GM23338 (cell line): ENCODE results near the gene RHOG. TPM values are rescaled to one million over a fixed set of nuclear protein-coding genes. Genes with fewer than 3 reads are reported as not detected.

Source experiments
- ATAC-seq: fragments of 200-7000 bp; cut with Tn5 transposase; 3 replicates; pipeline ENCODE4 v1.9.1; 2020
- DNase-seq: peaks from one replicate; pipeline ENCODE4 v3.0.0-alpha.2; 2015; ENCODE audit warnings: low spot score
- H2AFZ ChIP-seq: fragments of 200-600 bp; sonication (generic); 2 replicates; pipeline ENCODE4 v1.8.0; 2016; ENCODE audit warnings: antibody characterized with exemption, mild to moderate bottlenecking, moderate library complexity
- H3F3A ChIP-seq: fragments of 200-600 bp; sonication (generic); replicated peaks from 2 replicates; pipeline ENCODE4 v1.8.0; 2017; ENCODE audit warnings: antibody characterized with exemption, mixed run types, low read depth
- H3K27ac ChIP-seq: fragments of 200-600 bp; sonication (generic); 2 replicates; pipeline ENCODE4 v1.6.1; 2016; ENCODE audit warnings: low read depth
- H3K27me3 ChIP-seq: fragments of 200-600 bp; sonication (generic); 2 replicates; pipeline ENCODE4 v1.8.0; 2016; ENCODE audit warnings: mild to moderate bottlenecking, mixed run types, moderate library complexity; ENCODE audit not compliant: insufficient read depth
- H3K36me3 ChIP-seq: fragments of 200-600 bp; sonication (generic); 2 replicates; pipeline ENCODE4 v1.8.0; 2016; ENCODE audit warnings: mild to moderate bottlenecking; ENCODE audit not compliant: insufficient read depth
- H3K4me1 ChIP-seq: fragments of 200-600 bp; sonication (generic); 2 replicates; pipeline ENCODE4 v1.8.0; 2016; ENCODE audit warnings: mild to moderate bottlenecking, moderate library complexity; ENCODE audit not compliant: insufficient read depth
- H3K4me2 ChIP-seq: fragments of 200-600 bp; sonication (generic); 2 replicates; pipeline ENCODE4 v1.7.1; 2017; ENCODE audit warnings: mixed run types
- H3K4me3 ChIP-seq: fragments of 200-600 bp; sonication (generic); 2 replicates; pipeline ENCODE4 v1.6.1; 2016; ENCODE audit warnings: mixed run types
- H3K79me2 ChIP-seq: fragments of 200-600 bp; sonication (generic); replicated peaks from 2 replicates; pipeline ENCODE4 v1.8.0; 2017; ENCODE audit warnings: mild to moderate bottlenecking; ENCODE audit not compliant: insufficient read depth
- H3K9me2 ChIP-seq: fragments of 200-600 bp; sonication (generic); 2 replicates; pipeline ENCODE4 v1.8.0; 2017; ENCODE audit not compliant: insufficient read depth
- H4K20me1 ChIP-seq: fragments of 200-600 bp; sonication (generic); replicated peaks from 2 replicates; pipeline ENCODE4 v1.8.0; 2017; ENCODE audit warnings: mild to moderate bottlenecking; ENCODE audit not compliant: insufficient read depth
- H3K27ac Mint-ChIP-seq: 2 replicates; pipeline ENCODE4 v1.8.0; 2020; ENCODE audit warnings: inconsistent platforms, mild to moderate bottlenecking, moderate library complexity, mixed read lengths
- H3K27me3 Mint-ChIP-seq: 3 replicates; pipeline ENCODE4 v1.8.0; 2022; ENCODE audit warnings: low read depth, mild to moderate bottlenecking, moderate library complexity, mixed read lengths, inconsistent platforms; ENCODE audit not compliant: insufficient read depth, poor library complexity
- H3K36me3 Mint-ChIP-seq: 3 replicates; pipeline ENCODE4 v1.8.0; 2021; ENCODE audit warnings: low read depth, mild to moderate bottlenecking, inconsistent platforms, moderate library complexity, mixed read lengths
- H3K4me1 Mint-ChIP-seq: 3 replicates; pipeline ENCODE4 v1.8.0; 2020; ENCODE audit warnings: mild to moderate bottlenecking, inconsistent platforms, mixed read lengths
- H3K4me3 Mint-ChIP-seq: 3 replicates; pipeline ENCODE4 v1.8.0; 2021; ENCODE audit warnings: moderate library complexity, mild to moderate bottlenecking, inconsistent platforms, mixed read lengths
- H3K9me3 Mint-ChIP-seq: 3 replicates; pipeline ENCODE4 v1.8.0; 2020; ENCODE audit warnings: moderate library complexity, mild to moderate bottlenecking, inconsistent platforms, mixed read lengths
- CREB1 ChIP-seq: fragments of 250-450 bp; sonication (Bioruptor Pico); IDR thresholded peaks from 2 replicates; pipeline ENCODE4 v1.5.0; 2020; ENCODE audit warnings: low read depth, mild to moderate bottlenecking, moderate library complexity
- CTCF ChIP-seq, 2 experiments: fragments of 200-600 bp in 1 of 2; sonication (generic) in 1 of 2; conservative IDR thresholded peaks; 2 replicates each; pipeline versions ENCODE4 v1.5.1 to v1.6.1; 2016 to 2017; ENCODE audit warnings: antibody characterized with exemption in 2 of 2, low read depth in 2 of 2, mild to moderate bottlenecking in 2 of 2, moderate library complexity in 1 of 2
- ETS1 ChIP-seq: IDR thresholded peaks from 2 replicates; pipeline ENCODE4 v1.6.1; 2016; ENCODE audit warnings: antibody characterized with exemption
- EZH2phosphoT487 ChIP-seq: fragments of 200-600 bp; sonication (generic); IDR thresholded peaks from one replicate; pipeline ENCODE4 v1.8.1; 2018; ENCODE audit warnings: antibody characterized with exemption; ENCODE audit not compliant: unreplicated experiment
- JUNB ChIP-seq: IDR thresholded peaks from one replicate; pipeline ENCODE4 v1.6.1; 2016; ENCODE audit warnings: antibody characterized with exemption; ENCODE audit not compliant: unreplicated experiment
- POLR2AphosphoS5 ChIP-seq: IDR thresholded peaks from 2 replicates; pipeline ENCODE4 v1.6.1; 2016; ENCODE audit warnings: antibody characterized with exemption, low read depth
- REST ChIP-seq: IDR thresholded peaks from one replicate; pipeline ENCODE4 v1.6.1; 2018; ENCODE audit warnings: antibody characterized with exemption; ENCODE audit not compliant: unreplicated experiment
- ZNF114 ChIP-seq: fragments of 250-450 bp; sonication (Bioruptor Pico); IDR thresholded peaks from 2 replicates; pipeline ENCODE4 v1.5.0; 2020; ENCODE audit warnings: mild to moderate bottlenecking, moderate library complexity
- ZNF331 ChIP-seq: fragments of 250-450 bp; sonication (Bioruptor Pico); IDR thresholded peaks from 2 replicates; pipeline ENCODE4 v1.5.0; 2020; ENCODE audit warnings: low read depth, mild to moderate bottlenecking, moderate library complexity
- polyA plus RNA-seq: library from polyadenylated mRNA; unstranded; fragments of >200 nt; fragmentation: Nextera tagmentation; extraction: Ambion mirVana; gene quantifications from 2 replicates; pipeline ENCODE4 v1.2.1, GENCODE V29; 2016
- total RNA-seq: library from RNA; depleted of rRNA; stranded (reverse); fragments of >200 nt; shearing (Covaris generic); gene quantifications from 2 replicates; pipeline ENCODE4 v1.2.3, GENCODE V29; 2014

RHOG gene
- total and polyA plus RNA-seq, 2 experiments from 2014 or later = 26.3 to 38.6 TPM

GRCh38 chr11:3824714-3825472 is 15.9 kb downstream of the RHOG start:
- peak; percentile 86 for ATAC-seq
- Histone ChIP-seq H3K4me1 (peaks cover 31% of the 10 kb centered on the region), H3K36me3 (no peaks in the 10 kb centered on the region), H3K9me2 (no peaks in the 10 kb centered on the region), H3F3A (0 out of 2 replicates have a peak, but pooled peaks cover 3% of the 10 kb centered on the region), H2AFZ (no peak overlapping the region), H3K4me2 (peak overlapping the region; percentile 65), H3K4me3 (no peak overlapping the region), H3K27me3 (no peaks in the 10 kb centered on the region), H3K27ac (no peak overlapping the region), H3K79me2 (no peaks in the 10 kb centered on the region), H4K20me1 (peaks cover 12% of the 10 kb centered on the region)
- H3K36me3 Mint-ChIP-seq = peaks cover 46% of the 10 kb centered on the region
- DNase-seq = peak; percentile 96
- H3K27me3 Mint-ChIP-seq = peaks cover 21% of the 10 kb centered on the region
- peak; percentile 44 for TF ChIP-seq POLR2AphosphoS5
- TF ChIP-seq ETS1 = 0 out of 2 replicates have a peak, but pooled peaks have one; percentile 13
- TF ChIP-seq EZH2phosphoT487 = no peak
- TF ChIP-seq CTCF (conservative IDR thresholded peaks at IDR 0.05; ENCODE audit: low read depth in 2 of 2) = peak; percentile 78 to 97
- TF ChIP-seq CREB1 (CRISPR knock-in tag) = peak; percentile 65; the same call in 1 of the 2 replicates
- H3K27ac Mint-ChIP-seq = no peak overlapping the region; the same call in 1 of the 2 replicates
- H3K9me3 Mint-ChIP-seq = no peaks in the 10 kb centered on the region
- peaks cover 39% of the 10 kb centered on the region for H3K4me1 Mint-ChIP-seq
- no peak overlapping the region for H3K4me3 Mint-ChIP-seq

- Histone ChIP-seq H3K9me2 (no peaks in the 10 kb centered on the region), H3K4me2 (no peak overlapping the region), H3K27ac (0 out of 2 replicates have a peak overlapping the region, but pooled peaks have one; percentile 72), H2AFZ (no peak overlapping the region), H4K20me1 (peaks cover 12% of the 10 kb centered on the region), H3F3A (0 out of 2 replicates have a peak, but pooled peaks cover 1% of the 10 kb centered on the region), H3K36me3 (no peaks in the 10 kb centered on the region), H3K27me3 (no peaks in the 10 kb centered on the region), H3K4me1 (peaks cover 31% of the 10 kb centered on the region), H3K79me2 (no peaks in the 10 kb centered on the region), H3K4me3 (no peak overlapping the region)
- DNase-seq (no peak), ATAC-seq (no peak)
- Mint-ChIP-seq H3K4me3 (no peak overlapping the region), H3K4me1 (peaks cover 39% of the 10 kb centered on the region), H3K27me3 (peaks cover 21% of the 10 kb centered on the region), H3K27ac (peak overlapping the region; percentile 10; the same call in 1 of the 2 replicates), H3K9me3 (no peaks in the 10 kb centered on the region), H3K36me3 (peaks cover 39% of the 10 kb centered on the region)
- TF ChIP-seq CREB1 (CRISPR knock-in tag) (no peak), REST (no peak), ZNF114 (CRISPR knock-in tag) (no peak), ZNF331 (no peak), JUNB (no peak)
These were observed 16.8 kb downstream of the RHOG start for GRCh38 chr11:3823762-3824506.
